Omental fat pad (tissue), 4 donors: ENCODE data around the gene SLC25A25. TPM values are rescaled to one million over a fixed set of nuclear protein-coding genes. Genes with fewer than 3 reads are reported as not detected.

Experiments used
- ATAC-seq: fragments of 150-250 bp; one replicate; pipeline ENCODE4 v1.9.1; 2016; ENCODE audit warnings: mild to moderate bottlenecking, moderate library complexity; ENCODE audit not compliant: low FRiP score
- DNase-seq: peaks from one replicate; pipeline ENCODE4 v3.0.0-alpha.2; 2019; ENCODE audit warnings: low spot score
- total RNA-seq, 4 donors: library from RNA; depleted of rRNA; stranded (reverse); fragments of >200 nt; gene quantifications; one replicate each; pipeline ENCODE4 v1.1.0, GENCODE V29; 2016
- TF ChIP-seq, protein P1 (sequence below), 3 donors: fragments of 450-650 bp; IDR thresholded peaks; one replicate each; pipeline ENCODE4 v1.5.1; 2016 to 2017; ENCODE audit warnings: antibody characterized with exemption in 3 of 3, mild to moderate bottlenecking in 3 of 3, moderate library complexity in 2 of 3

Gene SLC25A25
- total RNA-seq, 4 donors from 2014 or later = 37.8 to 147 (median 102) TPM

- ATAC-seq (no peak), DNase-seq (no peak)
- TF ChIP-seq, protein P1, sequence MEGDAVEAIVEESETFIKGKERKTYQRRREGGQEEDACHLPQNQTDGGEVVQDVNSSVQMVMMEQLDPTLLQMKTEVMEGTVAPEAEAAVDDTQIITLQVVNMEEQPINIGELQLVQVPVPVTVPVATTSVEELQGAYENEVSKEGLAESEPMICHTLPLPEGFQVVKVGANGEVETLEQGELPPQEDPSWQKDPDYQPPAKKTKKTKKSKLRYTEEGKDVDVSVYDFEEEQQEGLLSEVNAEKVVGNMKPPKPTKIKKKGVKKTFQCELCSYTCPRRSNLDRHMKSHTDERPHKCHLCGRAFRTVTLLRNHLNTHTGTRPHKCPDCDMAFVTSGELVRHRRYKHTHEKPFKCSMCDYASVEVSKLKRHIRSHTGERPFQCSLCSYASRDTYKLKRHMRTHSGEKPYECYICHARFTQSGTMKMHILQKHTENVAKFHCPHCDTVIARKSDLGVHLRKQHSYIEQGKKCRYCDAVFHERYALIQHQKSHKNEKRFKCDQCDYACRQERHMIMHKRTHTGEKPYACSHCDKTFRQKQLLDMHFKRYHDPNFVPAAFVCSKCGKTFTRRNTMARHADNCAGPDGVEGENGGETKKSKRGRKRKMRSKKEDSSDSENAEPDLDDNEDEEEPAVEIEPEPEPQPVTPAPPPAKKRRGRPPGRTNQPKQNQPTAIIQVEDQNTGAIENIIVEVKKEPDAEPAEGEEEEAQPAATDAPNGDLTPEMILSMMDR (IDR thresholded peaks at IDR 0.05) = no peak
Observed at GRCh38 chr9:128141604-128142003, 73.6 kb downstream of the SLC25A25 start.

- ATAC-seq = no peak
- DNase-seq = no peak
- TF ChIP-seq, protein P1 (IDR thresholded peaks at IDR 0.05) = no peak
Observed at GRCh38 chr9:128142061-128142460, 74.0 kb downstream of the SLC25A25 start.

- TF ChIP-seq, protein P1 (IDR thresholded peaks at IDR 0.05) = no peak
- ATAC-seq (no peak), DNase-seq (no peak)
Observed at GRCh38 chr9:128142596-128142995, 74.6 kb downstream of the SLC25A25 start.

DNA sequence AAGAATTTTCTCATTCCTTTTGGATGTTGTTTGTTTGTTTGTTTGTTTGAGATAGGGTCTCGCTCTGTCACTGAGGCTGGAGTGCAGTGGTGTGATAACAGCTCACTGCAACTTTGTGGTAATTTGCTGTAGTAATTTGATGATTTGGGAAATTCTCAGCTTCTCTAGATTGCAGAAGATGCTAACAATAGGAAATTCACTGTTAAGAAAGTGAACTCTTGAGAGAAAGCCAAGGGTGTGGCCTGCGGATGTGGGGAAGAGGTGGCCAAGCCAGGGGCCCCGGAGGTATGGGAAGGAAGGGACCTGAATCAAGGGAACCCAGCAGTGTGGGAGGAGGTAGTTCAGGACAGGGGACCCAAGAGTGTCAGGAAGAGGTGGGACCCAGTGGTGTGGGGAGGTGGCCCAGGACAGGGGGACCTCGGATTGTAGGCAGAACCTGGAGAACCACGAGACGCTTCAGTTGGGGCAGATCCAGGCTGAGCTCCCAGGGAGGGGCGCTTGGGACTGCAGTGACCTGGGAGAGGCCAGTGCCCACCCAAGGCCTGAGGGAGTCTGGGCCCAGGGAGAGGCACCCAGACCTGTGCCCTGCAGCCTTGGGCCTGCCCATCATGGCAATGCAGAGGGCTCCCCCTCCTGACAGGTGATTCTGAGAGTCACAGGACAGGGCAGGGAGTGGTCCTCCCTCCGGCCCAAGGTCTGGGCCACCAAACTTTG, 75.7 kb downstream of the SLC25A25 start:
- DNase-seq (no peak), ATAC-seq (no peak)
- TF ChIP-seq, protein P1 (IDR thresholded peaks at IDR 0.05) = no peak

GRCh38 chr9:128144239-128145181, 76.5 kb downstream of the SLC25A25 start:
- ATAC-seq = no peak
- TF ChIP-seq, protein P1 (IDR thresholded peaks at IDR 0.05) = no peak
- DNase-seq = no peak

DNA sequence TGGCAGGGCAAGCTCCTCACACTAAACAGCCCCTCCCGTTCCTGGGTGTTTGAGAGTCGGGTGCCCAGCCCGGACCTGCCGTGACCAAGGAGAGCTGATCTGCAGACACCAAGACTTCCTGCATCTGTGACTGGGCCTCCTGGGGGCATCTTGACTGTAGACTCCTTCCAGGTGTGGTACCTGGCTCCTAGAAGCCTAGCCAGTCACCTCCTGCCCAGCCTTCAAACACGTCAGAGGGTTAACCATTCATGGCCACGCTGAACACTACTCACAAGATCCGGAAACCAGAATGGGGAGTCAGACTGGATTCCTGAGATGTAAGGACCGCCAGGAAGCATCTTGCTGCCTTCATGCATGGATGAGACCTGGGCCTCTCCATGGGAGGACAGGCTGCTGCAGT, 77.5 kb downstream of the SLC25A25 start:
- TF ChIP-seq, protein P1 (IDR thresholded peaks at IDR 0.05) = no peak
- ATAC-seq (no peak), DNase-seq (no peak)
